Epithelial cell of esophagus (primary cell): Measurements from ENCODE around the gene SH3BP4.

Source experiments
- DNase-seq: peaks from one replicate; pipeline ENCODE4 v3.0.0; 2010; ENCODE audit warnings: low read depth
- H3K4me3 ChIP-seq: 2 replicates; pipeline ENCODE4 v1.5.1; 2011; ENCODE audit warnings: mild to moderate bottlenecking, low read length, control low read depth
- TF ChIP-seq, protein P1 (sequence below): IDR thresholded peaks from 2 replicates; pipeline ENCODE4 v1.5.1; 2011; ENCODE audit warnings: low read depth, mild to moderate bottlenecking, low read length, control low read depth, inconsistent platforms; ENCODE audit not compliant: insufficient read depth; ENCODE audit errors: missing control alignments

The SH3BP4 gene

DNA sequence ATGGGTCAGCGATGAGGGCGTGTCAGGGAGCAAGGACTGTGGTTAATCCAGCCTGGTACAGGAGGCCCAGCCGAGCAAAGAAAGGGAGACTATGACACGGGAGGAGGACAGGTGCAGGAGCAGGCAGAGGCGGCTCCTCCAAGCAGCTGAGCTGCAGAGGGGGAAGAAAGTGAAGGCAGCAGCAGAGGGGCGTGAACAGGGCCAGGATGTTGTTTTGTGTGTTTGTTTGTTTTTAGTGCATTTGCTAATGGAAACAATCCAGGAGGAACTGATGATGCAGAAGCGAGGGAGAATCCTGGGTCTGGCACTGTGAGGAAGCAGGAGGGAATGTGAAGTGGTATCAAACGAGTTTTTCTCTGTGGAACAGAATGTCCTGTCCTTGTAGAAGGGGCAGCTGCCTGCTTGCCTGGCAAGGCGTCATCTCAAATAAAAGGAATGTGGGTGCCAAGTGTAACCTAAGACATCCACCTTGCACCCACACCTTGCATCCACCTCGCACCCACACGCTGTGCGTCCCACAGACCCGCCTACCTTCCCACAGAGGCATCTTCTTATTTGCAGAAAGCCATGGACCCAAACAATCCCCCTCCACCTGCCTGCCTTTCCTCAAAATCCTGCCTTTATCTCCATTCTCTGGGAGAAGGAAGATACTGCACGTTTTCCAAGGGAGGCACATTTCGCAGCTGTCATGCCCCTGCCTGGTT, 134.8 kb downstream of the SH3BP4 start:
- DNase-seq = no peak
- H3K4me3 ChIP-seq = no peak overlapping the region
- TF ChIP-seq, protein P1, sequence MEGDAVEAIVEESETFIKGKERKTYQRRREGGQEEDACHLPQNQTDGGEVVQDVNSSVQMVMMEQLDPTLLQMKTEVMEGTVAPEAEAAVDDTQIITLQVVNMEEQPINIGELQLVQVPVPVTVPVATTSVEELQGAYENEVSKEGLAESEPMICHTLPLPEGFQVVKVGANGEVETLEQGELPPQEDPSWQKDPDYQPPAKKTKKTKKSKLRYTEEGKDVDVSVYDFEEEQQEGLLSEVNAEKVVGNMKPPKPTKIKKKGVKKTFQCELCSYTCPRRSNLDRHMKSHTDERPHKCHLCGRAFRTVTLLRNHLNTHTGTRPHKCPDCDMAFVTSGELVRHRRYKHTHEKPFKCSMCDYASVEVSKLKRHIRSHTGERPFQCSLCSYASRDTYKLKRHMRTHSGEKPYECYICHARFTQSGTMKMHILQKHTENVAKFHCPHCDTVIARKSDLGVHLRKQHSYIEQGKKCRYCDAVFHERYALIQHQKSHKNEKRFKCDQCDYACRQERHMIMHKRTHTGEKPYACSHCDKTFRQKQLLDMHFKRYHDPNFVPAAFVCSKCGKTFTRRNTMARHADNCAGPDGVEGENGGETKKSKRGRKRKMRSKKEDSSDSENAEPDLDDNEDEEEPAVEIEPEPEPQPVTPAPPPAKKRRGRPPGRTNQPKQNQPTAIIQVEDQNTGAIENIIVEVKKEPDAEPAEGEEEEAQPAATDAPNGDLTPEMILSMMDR = no peak

DNA sequence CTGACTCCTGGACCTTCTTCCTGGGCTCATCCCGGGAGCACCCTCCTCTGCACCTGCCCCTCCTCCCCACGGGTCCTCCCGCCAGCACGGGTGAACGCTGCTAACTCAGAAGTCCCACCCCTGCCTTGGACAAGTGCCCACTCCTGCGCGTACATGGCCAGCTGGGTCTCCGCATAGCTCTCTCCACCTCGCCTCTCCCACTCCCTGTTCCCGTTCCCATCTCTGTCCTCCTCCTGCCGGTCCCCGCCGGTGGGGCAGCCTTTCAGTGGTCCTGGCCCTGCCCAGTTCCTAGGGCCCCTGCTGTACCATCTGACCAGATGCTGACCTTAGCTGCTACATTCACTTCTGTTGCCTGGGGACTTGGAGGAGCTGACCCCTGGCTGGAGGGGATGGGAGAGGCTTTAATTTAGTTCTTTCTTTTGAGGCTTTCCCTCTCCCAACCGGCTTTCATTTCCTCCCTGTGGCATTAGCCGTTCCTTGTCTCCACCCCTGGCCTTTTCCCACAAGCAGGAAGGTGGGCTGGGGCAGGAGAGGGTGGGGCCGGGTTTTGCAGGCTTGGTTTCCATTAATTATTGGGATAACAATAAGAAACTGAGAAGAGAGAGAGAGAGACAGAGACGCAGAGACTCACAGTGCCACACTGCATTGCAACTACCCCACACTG, 136.1 kb downstream of the SH3BP4 start:
- TF ChIP-seq, protein P1 = no peak
- DNase-seq = no peak
- no peak overlapping the region for H3K4me3 ChIP-seq

DNA sequence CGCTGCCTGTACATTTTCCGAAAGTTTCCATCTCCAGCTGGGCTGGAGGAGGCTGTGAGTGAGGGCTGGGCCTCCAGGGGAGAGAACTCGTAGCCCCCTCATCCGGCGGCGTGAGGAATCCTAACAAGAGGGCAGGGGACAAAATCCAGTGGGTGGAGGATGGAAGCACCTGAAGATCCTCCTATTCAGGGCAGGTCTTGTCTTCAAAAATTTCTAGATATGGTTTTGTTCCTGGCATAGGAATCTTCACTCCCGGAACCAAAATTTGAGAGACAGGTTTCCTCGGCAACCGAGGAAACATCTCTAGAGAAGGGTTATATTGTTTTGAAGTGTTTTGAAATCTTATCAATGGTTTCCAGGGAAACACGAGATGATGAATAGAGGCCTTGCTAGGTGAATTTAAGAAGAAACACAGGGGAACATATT, 136.7 kb downstream of the SH3BP4 start:
- H3K4me3 ChIP-seq = no peak overlapping the region
- no peak for DNase-seq
- TF ChIP-seq, protein P1 = no peak

DNA sequence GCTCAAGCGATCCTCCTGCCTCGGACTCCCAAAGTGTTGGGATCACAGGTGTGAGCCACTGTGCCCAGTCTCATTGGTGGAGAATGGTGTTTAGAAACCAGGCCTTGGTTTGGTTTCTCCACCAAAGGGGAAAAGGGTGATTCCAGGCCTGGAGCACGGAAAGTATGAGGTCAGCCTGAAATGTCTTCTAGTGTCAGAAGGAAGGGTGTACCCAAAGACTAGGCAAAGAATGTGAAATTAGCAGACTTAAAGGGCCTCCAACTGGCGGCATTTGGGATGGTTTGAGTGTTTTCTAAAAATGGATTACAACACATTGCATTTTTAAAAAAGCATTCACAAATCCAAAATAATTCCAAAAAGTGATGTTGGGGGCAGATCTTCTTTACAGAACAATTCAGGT, 139.6 kb downstream of the SH3BP4 start:
- TF ChIP-seq, protein P1 = no peak
- H3K4me3 ChIP-seq = no peak overlapping the region
- no peak for DNase-seq

DNA sequence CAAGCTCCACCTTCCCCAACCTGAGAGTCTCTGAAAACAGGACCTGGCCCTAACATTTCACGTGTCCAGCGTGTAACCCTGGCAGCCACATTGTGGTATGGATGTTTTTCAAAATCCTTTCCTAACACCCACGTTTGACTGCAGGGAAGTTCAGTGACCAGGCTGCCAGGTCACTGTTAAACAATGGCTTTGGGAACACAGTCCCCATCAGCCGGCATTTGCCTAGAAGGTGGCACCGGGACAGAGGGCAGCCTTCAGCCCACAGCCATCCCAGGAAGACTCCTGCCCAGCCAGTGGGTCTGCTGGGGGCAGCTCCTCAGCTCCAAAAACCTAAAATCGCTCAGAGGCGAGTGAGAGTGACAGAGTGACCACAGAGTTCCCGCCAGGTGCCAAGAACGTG, 140.2 kb downstream of the SH3BP4 start:
- TF ChIP-seq, protein P1 = no peak
- no peak for DNase-seq

DNA sequence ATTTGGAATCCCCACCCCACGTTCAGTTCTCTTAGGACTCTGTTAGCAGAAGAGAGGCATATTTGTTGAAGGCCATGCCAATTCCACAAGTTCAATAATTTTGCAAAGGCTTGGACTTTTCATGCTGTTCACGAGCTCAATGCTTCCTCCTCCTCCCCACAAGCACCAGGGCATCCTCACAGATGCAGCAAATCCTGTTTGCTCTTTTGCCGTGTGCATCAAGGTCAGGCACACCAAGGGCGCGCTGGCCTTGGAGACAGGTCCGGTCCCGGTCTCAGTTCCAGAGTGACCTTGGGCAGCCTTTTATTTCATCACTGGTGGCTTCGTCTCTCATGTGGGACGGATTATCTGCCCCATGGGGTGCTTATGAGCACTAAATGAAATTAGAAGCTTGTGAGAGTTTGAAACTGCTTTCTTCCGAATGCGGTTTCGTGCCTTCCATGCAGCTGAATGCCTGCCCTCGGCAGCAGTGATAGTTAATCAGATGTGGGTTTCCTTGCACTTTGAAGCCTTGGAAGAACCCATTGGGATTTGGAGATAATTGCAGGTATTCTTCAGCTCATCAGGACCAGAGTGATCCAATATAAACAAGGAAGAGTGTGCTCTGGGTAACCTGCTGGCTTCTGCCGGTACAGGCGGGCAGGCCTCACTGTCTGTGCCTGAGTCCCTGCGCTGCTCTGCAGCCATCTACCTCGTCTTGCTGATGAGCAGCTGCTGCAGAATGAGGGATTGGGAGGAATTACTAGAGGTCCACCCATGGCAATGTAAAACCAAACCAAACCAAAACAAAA, 140.8 kb downstream of the SH3BP4 start:
- TF ChIP-seq, protein P1 = no peak
- DNase-seq = no peak
- no peak overlapping the region for H3K4me3 ChIP-seq

More for the DNA sequence above, 140.2 kb downstream of the SH3BP4 start:
- no peak overlapping the region for H3K4me3 ChIP-seq
